HEK293T (cell line): ENCODE data around the gene PPP1R14D.

ENCODE experiments used
- CTCF ChIA-PET: fragments of 350-600 bp; formaldehyde crosslinking; extraction: SDS; loops from one replicate; lab custom pipeline; 2021; ENCODE audit warnings: antibody characterized with exemption, inconsistent platforms; lab: Yijun Ruan, JAX
- POLR2A ChIA-PET: fragments of 350-600 bp; formaldehyde crosslinking; extraction: SDS; loops from one replicate; lab custom pipeline; 2020; ENCODE audit warnings: antibody characterized with exemption, inconsistent platforms; lab: Yijun Ruan, JAX
- DNase-seq: peaks from one replicate; pipeline ENCODE4 v3.0.0; 2012; ENCODE audit warnings: mixed read lengths; ENCODE audit errors: extremely low spot score
- ARNT ChIP-seq: fragments of 450-650 bp; IDR thresholded peaks from 2 replicates; pipeline ENCODE4 v1.6.1; 2017; ENCODE audit warnings: mild to moderate bottlenecking
- BHLHE40 ChIP-seq: fragments of 450-650 bp; IDR thresholded peaks from 2 replicates; pipeline ENCODE4 v1.6.1; 2016; ENCODE audit warnings: mild to moderate bottlenecking, moderate library complexity, borderline replicate concordance
- CTBP1 ChIP-seq: fragments of 450-650 bp; IDR thresholded peaks from 2 replicates; pipeline ENCODE4 v1.6.1; 2016; ENCODE audit warnings: borderline replicate concordance
- ELF4 ChIP-seq: fragments of 450-650 bp; IDR thresholded peaks from 2 replicates; pipeline ENCODE4 v1.6.1; 2017; ENCODE audit warnings: antibody characterized with exemption
- FOXA1 ChIP-seq: fragments of 450-650 bp; IDR thresholded peaks from 2 replicates; pipeline ENCODE4 v1.6.1; 2016; ENCODE audit warnings: mild to moderate bottlenecking
- FOXK2 ChIP-seq: fragments of 450-650 bp; IDR thresholded peaks from 2 replicates; pipeline ENCODE4 v1.6.1; 2016; ENCODE audit warnings: mild to moderate bottlenecking
- FOXM1 ChIP-seq: fragments of 450-650 bp; IDR thresholded peaks from 2 replicates; pipeline ENCODE4 v1.6.1; 2017; ENCODE audit warnings: mild to moderate bottlenecking, borderline replicate concordance
- HDGF ChIP-seq: fragments of 450-650 bp; IDR thresholded peaks from 2 replicates; pipeline ENCODE4 v1.6.1; 2017; ENCODE audit warnings: antibody characterized with exemption, borderline replicate concordance
- L3MBTL2 ChIP-seq: fragments of 450-650 bp; conservative IDR thresholded peaks from 2 replicates; pipeline ENCODE4 v1.6.1; 2016; ENCODE audit warnings: mild to moderate bottlenecking
- LEF1 ChIP-seq: fragments of 450-650 bp; IDR thresholded peaks from 2 replicates; pipeline ENCODE4 v1.6.1; 2017; ENCODE audit warnings: mild to moderate bottlenecking, borderline replicate concordance
- NFRKB ChIP-seq: fragments of 450-650 bp; IDR thresholded peaks from 2 replicates; pipeline ENCODE4 v1.6.1; 2016; ENCODE audit warnings: mild to moderate bottlenecking, moderate library complexity
- SP1 ChIP-seq: fragments of 450-650 bp; IDR thresholded peaks from 2 replicates; pipeline ENCODE4 v1.6.1; 2017
- SUZ12 ChIP-seq: fragments of 450-650 bp; IDR thresholded peaks from 2 replicates; pipeline ENCODE4 v1.6.1; 2016; ENCODE audit warnings: mild to moderate bottlenecking
- TARDBP ChIP-seq: fragments of 450-650 bp; IDR thresholded peaks from 2 replicates; pipeline ENCODE4 v1.6.1; 2016
- ZNF384 ChIP-seq: fragments of 450-650 bp; IDR thresholded peaks from 2 replicates; pipeline ENCODE4 v1.6.1; 2016
- TF ChIP-seq, protein P1 (sequence below): fragments of 450-650 bp; IDR thresholded peaks from 2 replicates; pipeline ENCODE4 v1.6.1; 2016

Gene PPP1R14D

DNA sequence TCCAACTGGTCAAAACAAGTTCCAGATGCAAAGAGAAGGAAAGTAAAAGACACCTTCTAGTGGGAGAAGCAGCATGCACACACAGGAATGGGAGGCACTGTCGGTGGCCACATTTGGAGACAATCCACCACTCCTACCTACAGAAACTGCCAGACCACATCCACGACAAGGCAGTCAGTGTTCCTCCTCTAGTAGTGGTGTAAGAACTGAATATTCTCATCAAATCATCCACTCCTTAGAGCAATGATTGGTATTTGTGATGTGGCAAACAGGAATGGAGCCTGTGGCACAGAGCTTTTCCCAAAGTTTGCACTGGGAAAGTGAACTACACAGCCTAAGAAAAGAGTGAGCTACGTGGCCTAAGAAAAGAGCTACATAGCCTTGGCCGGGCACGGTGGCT, 10.2 kb upstream of the PPP1R14D start:
- ChIA-PET CTCF (no interaction called here), POLR2A (interaction anchor here (1.1 kb wide), 1 partner anchor 115 kb away, joined by 3 read pairs; the partner anchor contains the start of gene CHAC1)
- DNase-seq, result no peak
- TF ChIP-seq FOXA1, result no peak
- TF ChIP-seq FOXM1, result no peak
- TF ChIP-seq SP1, result no peak
- no peak for TF ChIP-seq TARDBP
- no peak for TF ChIP-seq CTBP1
- TF ChIP-seq LEF1, result no peak
- no peak for TF ChIP-seq FOXK2
- no peak for TF ChIP-seq NFRKB
- no peak for TF ChIP-seq SUZ12
- no peak for TF ChIP-seq ARNT
- TF ChIP-seq, protein P1, sequence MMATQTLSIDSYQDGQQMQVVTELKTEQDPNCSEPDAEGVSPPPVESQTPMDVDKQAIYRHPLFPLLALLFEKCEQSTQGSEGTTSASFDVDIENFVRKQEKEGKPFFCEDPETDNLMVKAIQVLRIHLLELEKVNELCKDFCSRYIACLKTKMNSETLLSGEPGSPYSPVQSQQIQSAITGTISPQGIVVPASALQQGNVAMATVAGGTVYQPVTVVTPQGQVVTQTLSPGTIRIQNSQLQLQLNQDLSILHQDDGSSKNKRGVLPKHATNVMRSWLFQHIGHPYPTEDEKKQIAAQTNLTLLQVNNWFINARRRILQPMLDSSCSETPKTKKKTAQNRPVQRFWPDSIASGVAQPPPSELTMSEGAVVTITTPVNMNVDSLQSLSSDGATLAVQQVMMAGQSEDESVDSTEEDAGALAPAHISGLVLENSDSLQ, result no peak
- TF ChIP-seq ELF4, result no peak
- no peak for TF ChIP-seq L3MBTL2
- TF ChIP-seq BHLHE40, result no peak
- no peak for TF ChIP-seq HDGF
- no peak for TF ChIP-seq ZNF384

DNA sequence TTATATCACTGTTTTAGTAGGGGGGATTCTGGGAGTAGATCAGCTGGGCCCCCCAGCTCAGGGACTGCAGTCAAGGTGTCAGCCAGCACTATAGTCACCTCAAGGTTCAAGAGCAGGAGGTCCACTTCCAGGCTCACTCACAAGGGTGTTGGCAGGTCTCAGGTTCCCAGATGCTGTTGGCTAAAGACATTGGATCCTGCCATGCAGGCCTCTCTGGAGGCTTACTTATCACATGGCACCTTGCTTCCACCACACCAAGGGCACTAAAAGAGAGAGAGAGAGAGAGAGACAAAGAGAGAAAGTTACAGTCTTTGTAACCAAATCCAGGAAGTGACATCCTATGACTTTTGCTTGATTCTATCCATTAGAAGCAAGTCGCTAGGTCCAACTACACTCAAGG, 7.5 kb upstream of the PPP1R14D start:
- TF ChIP-seq SUZ12, result no peak
- no peak for TF ChIP-seq ZNF384
- no peak for TF ChIP-seq LEF1
- TF ChIP-seq ARNT, result no peak
- no peak for TF ChIP-seq ELF4
- no peak for TF ChIP-seq CTBP1
- TF ChIP-seq HDGF, result no peak
- POLR2A ChIA-PET, result no interaction called here
- CTCF ChIA-PET, result interaction anchor here (0.6 to 1.0 kb wide), 2 partner anchors 16 to 22 kb away, joined by 3 to 9 read pairs; no protein-coding TSS in a partner anchor
- no peak for DNase-seq

DNA sequence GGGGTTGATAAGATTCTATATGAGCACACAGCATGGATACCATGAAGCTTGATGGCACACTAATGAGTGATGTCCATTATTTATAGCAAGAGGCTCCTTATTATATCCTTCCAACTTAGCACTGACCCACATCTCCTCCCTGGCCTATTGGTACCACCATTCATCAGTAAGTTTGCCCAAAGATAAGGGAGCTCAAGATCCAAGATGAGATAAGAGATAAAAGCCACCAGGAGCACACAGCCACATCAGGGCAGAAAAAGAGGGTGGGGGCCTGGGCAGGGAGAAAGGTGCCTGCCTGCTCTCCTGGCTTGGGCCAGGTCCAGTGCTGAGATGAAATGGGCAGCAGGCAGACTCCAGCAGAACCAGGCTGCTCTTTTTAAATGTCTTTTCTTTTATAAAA, 4.4 kb upstream of the PPP1R14D start:
- DNase-seq, result no peak
- ChIA-PET POLR2A (no interaction called here), CTCF (no interaction called here)
- TF ChIP-seq, protein P1, result no peak
- TF ChIP-seq TARDBP (no peak), L3MBTL2 (no peak), FOXA1 (no peak), LEF1 (no peak), ELF4 (no peak), HDGF (no peak), ARNT (no peak), SUZ12 (no peak), CTBP1 (no peak), NFRKB (no peak), ZNF384 (no peak), FOXK2 (no peak), SP1 (no peak)

DNA sequence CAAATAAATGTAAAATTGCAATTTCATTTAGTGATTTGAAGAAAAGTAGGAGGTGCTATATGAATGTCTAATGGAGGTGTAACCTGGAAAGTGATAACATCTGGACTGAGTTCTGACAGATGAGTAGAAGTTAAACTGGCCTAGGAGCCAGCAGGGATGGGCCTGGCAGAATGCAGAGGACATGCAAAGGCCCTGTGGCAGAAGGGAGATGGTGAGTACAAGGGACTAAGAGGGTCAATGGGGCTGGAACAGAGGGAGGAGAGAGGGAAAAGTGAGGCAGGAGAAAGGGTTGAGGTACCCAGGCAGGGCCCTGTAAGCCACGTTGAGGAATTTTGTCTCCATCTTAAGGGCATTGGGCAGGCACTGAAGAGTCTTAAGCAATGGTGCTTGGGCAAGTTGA, 3.4 kb upstream of the PPP1R14D start:
- ChIA-PET CTCF (no interaction called here), POLR2A (no interaction called here)
- TF ChIP-seq SUZ12 (no peak), TARDBP (no peak), ELF4 (no peak), ARNT (no peak), FOXK2 (no peak), NFRKB (no peak), ZNF384 (no peak), BHLHE40 (no peak), CTBP1 (no peak), L3MBTL2 (no peak), HDGF (no peak), FOXM1 (no peak), LEF1 (no peak), SP1 (no peak), FOXA1 (no peak)
- TF ChIP-seq, protein P1, result no peak
- no peak for DNase-seq

DNA sequence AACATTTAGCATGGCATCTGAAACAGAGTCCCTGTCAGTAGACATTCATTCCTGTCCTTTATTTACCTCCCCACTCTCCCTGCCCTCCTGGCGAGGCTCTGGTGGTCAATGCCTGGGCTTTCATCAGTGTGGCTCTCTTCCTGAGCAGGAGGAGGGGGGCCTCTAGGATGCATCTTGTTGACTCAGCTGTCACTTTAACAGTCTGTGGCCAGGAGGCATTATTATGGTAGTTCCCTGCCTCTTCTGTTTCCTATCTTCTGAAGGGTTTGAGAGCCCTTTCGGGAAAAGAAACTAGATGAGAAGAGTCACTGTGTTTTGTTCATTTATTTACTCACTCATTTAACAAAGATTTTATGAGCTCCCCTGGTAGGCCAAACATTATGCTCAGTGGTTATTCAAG, 2.4 kb upstream of the PPP1R14D start:
- POLR2A ChIA-PET, result no interaction called here
- DNase-seq, result no peak
- TF ChIP-seq TARDBP (no peak), SP1 (no peak), ELF4 (no peak), ZNF384 (no peak)
- TF ChIP-seq, protein P1, result no peak
- CTCF ChIA-PET, result no interaction called here

DNA sequence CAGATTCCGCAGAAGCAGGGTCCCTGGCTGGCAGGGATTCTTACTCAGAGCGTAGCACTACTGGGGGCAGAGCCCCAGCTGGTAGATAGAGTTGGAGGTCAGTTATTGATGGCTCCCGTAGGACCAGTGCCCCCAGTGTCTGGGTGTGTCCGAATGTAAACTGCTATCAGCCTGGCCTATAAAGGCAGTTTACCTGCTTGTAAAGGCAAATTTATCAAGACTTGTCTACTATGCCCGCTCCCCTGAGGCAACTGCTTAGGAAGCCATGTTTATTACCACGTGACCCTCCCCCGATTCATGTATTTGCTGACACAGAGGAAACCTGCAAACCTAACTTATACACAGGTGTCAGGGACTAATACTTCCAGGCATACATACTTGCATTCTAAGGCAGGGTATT, 607 bp upstream of the PPP1R14D start:
- TF ChIP-seq NFRKB, result no peak
- TF ChIP-seq FOXM1, result no peak
- TF ChIP-seq ELF4, result no peak
- TF ChIP-seq ZNF384, result no peak
- TF ChIP-seq HDGF, result no peak
- TF ChIP-seq FOXK2, result no peak
- TF ChIP-seq FOXA1, result no peak
- no peak for TF ChIP-seq LEF1
- TF ChIP-seq SUZ12, result no peak
- TF ChIP-seq TARDBP, result no peak
- TF ChIP-seq BHLHE40, result no peak
- TF ChIP-seq, protein P1, result no peak
- no peak for TF ChIP-seq SP1
- TF ChIP-seq L3MBTL2, result no peak
- TF ChIP-seq CTBP1, result no peak
- TF ChIP-seq ARNT, result no peak
- ChIA-PET POLR2A (interaction anchor here (1.3 kb wide), 1 partner anchor 22 kb away, joined by 5 read pairs; the partner anchor contains the start of genes DNAJC17 and ZFYVE19), CTCF (interaction anchor here (1.2 kb wide), 1 partner anchor 29 kb away, joined by 4 read pairs; no protein-coding TSS in a partner anchor)
- no peak for DNase-seq
